OCI-LY3 (cell line): Measurements from ENCODE around the gene SNRPB2.
A peak's percentile ranks its signal among the peaks of the same experiment; 100 is the strongest.

Source experiments
- H2AFZ ChIP-seq: fragments of 200-600, 300-600 bp; shearing (Covaris generic); 2 replicates; pipeline ENCODE4 v1.6.0; 2014; ENCODE audit warnings: antibody characterized with exemption, low read depth, low read length
- H3K27ac ChIP-seq: fragments of 200-600, 300-600 bp; sonication (generic); 2 replicates; pipeline ENCODE4 v1.5.1; 2014; ENCODE audit warnings: mild to moderate bottlenecking, low read length, moderate library complexity, mixed read lengths
- H3K27me3 ChIP-seq: fragments of 200-600, 300-600 bp; sonication (generic); 2 replicates; pipeline ENCODE4 v1.6.1; 2014; ENCODE audit warnings: low read depth, low read length, mixed read lengths
- H3K36me3 ChIP-seq: fragments of 200-600, 300-600 bp; sonication (generic); replicated peaks from 2 replicates; pipeline ENCODE3; 2014; ENCODE audit warnings: low read depth, low read length, mixed read lengths
- H3K4me1 ChIP-seq: fragments of 300-600, 200-600 bp; sonication (generic); 2 replicates; pipeline ENCODE4 v1.6.1; 2014; ENCODE audit warnings: low read length, mixed read lengths
- H3K4me2 ChIP-seq: fragments of 200-600, 300-600 bp; sonication (generic); 2 replicates; pipeline ENCODE4 v1.6.1; 2014; ENCODE audit warnings: low read length, mixed read lengths
- H3K4me3 ChIP-seq: fragments of 300-600, 200-600 bp; sonication (generic); 2 replicates; pipeline ENCODE4 v1.5.1; 2014; ENCODE audit warnings: antibody characterized with exemption, mild to moderate bottlenecking, low read length, moderate library complexity
- H3K79me2 ChIP-seq: fragments of 300-600, 200-600 bp; shearing (Covaris generic); 2 replicates; pipeline ENCODE4 v1.6.1; 2014; ENCODE audit warnings: mild to moderate bottlenecking, low read length, mixed read lengths
- H3K9ac ChIP-seq: fragments of 300-600, 200-600 bp; shearing (Covaris generic); 2 replicates; pipeline ENCODE4 v1.6.0; 2014; ENCODE audit warnings: mild to moderate bottlenecking, low read length, moderate library complexity
- H3K9me3 ChIP-seq: fragments of 200-600, 300-600 bp; shearing (Covaris generic); 2 replicates; pipeline ENCODE4 v1.6.1; 2014; ENCODE audit warnings: low read length, mixed read lengths; ENCODE audit not compliant: insufficient read depth
- H4K20me1 ChIP-seq: fragments of 200-600, 300-600 bp; sonication (generic); 2 replicates; pipeline ENCODE4 v1.6.1; 2016; ENCODE audit warnings: low read length, mixed read lengths; ENCODE audit not compliant: insufficient read depth
- EZH2phosphoT487 ChIP-seq: fragments of 200-600 bp; shearing (Covaris generic); IDR thresholded peaks from 2 replicates; pipeline ENCODE4 v1.6.1; 2018; ENCODE audit warnings: antibody characterized with exemption, mixed run types, low read depth
- TF ChIP-seq, protein P1 (sequence below): fragments of 200-600, 300-600 bp; sonication (generic); IDR thresholded peaks from 2 replicates; pipeline ENCODE4 v1.5.1; 2014; ENCODE audit warnings: antibody characterized with exemption, low read length, low read depth

SNRPB2 gene

DNA sequence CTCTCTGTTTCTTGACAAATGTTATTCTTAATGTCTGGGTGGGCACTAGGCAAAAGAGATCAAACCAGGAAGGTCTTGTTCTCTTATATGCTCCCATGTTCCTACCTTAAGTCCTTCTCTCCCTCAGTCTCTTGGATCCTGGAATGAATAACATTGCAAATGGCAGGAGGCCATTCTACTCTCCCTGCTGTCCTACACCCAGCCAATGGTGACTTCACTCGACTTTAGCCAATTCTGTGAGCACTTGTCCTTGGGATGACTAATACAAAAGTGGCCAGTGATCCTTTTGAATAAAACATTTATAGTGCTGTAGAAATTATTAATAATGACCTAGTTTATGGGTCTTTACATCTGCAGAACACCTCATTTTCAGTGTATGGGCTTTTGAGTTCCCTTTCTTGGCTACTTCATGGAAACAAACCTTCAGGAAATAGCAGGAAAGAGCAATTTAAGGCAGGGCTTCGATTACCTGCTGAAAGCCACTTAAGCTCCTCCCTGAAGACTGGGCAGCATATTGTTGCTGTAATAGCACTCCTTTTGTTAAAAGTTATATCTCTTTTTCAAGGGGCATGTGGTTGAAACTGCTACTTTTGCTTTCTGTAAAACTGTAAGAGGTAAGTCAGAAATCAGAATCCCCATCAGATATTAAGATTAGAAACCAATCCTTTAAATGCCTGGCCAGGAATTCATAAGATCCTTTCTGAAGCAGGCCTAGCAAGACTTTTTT lies 28.8 kb downstream of the SNRPB2 start:
- Histone ChIP-seq H3K4me1 (peaks cover 24% of the 10 kb centered on the region), H4K20me1 (no peaks in the 10 kb centered on the region), H2AFZ (no peak overlapping the region), H3K79me2 (no peaks in the 10 kb centered on the region), H3K9ac (no peak overlapping the region), H3K9me3 (no peaks in the 10 kb centered on the region; the same call in 1 of the 2 replicates), H3K27ac (no peak overlapping the region), H3K4me2 (peak overlapping the region; percentile 31), H3K4me3 (no peak overlapping the region), H3K36me3 (no peaks in the 10 kb centered on the region), H3K27me3 (peaks cover 22% of the 10 kb centered on the region)
- TF ChIP-seq EZH2phosphoT487, result no peak
- TF ChIP-seq, protein P1, sequence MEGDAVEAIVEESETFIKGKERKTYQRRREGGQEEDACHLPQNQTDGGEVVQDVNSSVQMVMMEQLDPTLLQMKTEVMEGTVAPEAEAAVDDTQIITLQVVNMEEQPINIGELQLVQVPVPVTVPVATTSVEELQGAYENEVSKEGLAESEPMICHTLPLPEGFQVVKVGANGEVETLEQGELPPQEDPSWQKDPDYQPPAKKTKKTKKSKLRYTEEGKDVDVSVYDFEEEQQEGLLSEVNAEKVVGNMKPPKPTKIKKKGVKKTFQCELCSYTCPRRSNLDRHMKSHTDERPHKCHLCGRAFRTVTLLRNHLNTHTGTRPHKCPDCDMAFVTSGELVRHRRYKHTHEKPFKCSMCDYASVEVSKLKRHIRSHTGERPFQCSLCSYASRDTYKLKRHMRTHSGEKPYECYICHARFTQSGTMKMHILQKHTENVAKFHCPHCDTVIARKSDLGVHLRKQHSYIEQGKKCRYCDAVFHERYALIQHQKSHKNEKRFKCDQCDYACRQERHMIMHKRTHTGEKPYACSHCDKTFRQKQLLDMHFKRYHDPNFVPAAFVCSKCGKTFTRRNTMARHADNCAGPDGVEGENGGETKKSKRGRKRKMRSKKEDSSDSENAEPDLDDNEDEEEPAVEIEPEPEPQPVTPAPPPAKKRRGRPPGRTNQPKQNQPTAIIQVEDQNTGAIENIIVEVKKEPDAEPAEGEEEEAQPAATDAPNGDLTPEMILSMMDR, result no peak

DNA sequence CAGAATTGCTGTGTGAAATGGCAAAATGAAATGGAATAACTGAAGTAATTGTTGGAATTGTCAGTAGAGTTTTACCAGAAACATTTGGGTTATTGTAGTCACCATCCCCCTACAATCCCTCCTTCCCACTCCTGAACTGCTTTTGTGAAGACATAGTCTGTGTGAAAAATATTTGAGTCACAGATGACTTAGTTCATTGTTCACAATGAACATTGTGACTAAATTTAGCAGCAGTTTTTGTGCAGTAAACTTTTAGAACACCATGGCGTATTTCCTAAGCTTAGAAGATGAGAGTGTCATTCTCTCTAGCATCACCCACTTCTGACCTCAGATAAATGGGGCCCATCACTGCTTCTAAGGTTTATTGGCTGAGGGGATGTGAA lies 29.3 kb downstream of the SNRPB2 start:
- Histone ChIP-seq H3K4me1 (peaks cover 24% of the 10 kb centered on the region), H3K4me3 (no peak overlapping the region), H3K4me2 (peak overlapping the region; percentile 31), H3K9me3 (no peaks in the 10 kb centered on the region; the same call in 1 of the 2 replicates), H2AFZ (no peak overlapping the region), H3K79me2 (no peaks in the 10 kb centered on the region), H3K36me3 (no peaks in the 10 kb centered on the region), H3K27me3 (peaks cover 27% of the 10 kb centered on the region), H3K9ac (no peak overlapping the region), H3K27ac (no peak overlapping the region), H4K20me1 (no peaks in the 10 kb centered on the region)
- no peak for TF ChIP-seq EZH2phosphoT487
- TF ChIP-seq, protein P1, result no peak

DNA sequence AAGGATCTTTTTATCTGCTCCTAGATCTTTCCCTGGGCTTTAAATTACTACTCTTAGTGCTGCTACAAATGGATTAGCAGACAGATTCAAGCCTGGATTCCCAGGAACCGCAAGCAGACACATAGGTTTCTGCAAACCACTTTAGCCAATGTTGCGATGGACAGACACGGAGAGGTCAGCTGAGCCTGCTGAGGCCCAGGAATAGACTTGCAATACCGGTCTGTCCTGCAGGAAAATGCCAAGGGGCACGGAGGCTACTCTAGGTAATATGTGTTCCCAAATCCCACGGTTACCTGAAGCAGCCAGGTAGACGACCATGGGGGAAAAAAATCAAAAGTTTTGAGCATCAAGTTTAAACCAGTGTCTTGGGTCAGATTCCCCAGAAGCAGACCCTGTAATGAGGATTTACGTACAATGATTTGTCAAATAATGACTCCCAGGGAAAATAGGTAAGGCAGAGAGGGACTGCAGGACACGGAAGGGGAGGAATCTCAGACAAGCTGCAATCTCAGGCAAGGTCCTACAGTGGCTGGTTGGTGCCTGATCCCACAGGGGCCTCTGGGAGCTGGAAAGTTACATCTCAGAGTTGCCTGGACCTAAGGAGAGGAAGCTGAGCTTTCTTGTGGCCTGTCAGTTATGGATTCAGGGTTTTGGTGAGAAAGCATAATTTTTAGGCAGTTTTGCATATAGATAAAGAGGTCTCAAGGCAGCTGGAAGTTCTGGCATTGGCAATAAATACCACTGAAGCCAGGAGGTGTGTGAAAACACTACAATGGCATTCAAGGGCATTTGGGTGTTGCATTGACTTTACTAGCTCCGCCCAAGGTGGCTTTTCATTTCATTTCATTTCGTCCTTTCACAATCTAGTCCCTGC lies 30.8 kb downstream of the SNRPB2 start:
- no peaks in the 10 kb centered on the region for H4K20me1 ChIP-seq
- TF ChIP-seq, protein P1, result no peak
- no peak for TF ChIP-seq EZH2phosphoT487
- H3K4me3 ChIP-seq, result 0 out of 2 replicates have a peak overlapping the region, but pooled peaks have one; percentile 3
- peak overlapping the region; percentile 43 for H3K4me2 ChIP-seq
- H3K79me2 ChIP-seq, result no peaks in the 10 kb centered on the region
- 0 out of 2 replicates have a peak overlapping the region, but pooled peaks have one; percentile 65 for H2AFZ ChIP-seq
- H3K4me1 ChIP-seq, result peaks cover 24% of the 10 kb centered on the region
- no peak overlapping the region for H3K9ac ChIP-seq
- H3K27ac ChIP-seq, result no peak overlapping the region
- H3K9me3 ChIP-seq, result no peaks in the 10 kb centered on the region
- peaks cover 41% of the 10 kb centered on the region for H3K27me3 ChIP-seq
- no peaks in the 10 kb centered on the region for H3K36me3 ChIP-seq

DNA sequence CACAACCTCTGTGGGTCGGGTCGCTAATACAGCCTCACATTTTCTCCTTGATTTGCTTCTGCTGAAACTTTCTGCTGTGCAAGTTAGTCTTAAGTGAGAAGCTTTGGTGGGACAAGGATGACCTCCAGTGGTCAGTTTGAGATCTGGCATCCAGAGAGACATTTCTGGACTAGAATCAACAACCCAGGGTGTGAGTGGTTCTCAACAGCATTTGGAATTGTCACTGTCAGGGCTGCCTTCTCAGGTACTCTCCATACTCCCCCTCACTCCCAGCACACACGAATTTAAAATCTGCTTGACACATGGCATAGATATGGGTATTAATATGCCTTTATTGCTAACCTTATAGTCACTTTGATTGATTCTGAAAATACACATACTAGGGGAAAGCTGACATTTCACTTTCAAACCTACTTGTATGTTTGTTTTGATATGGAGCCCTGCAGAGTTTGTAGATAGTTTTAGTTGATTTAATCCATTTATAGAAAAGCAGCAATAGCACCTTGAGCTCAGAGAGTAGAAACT lies 31.5 kb downstream of the SNRPB2 start:
- Histone ChIP-seq H3K79me2 (no peaks in the 10 kb centered on the region), H3K9me3 (no peaks in the 10 kb centered on the region), H3K4me2 (peak overlapping the region; percentile 43), H3K4me3 (0 out of 2 replicates have a peak overlapping the region, but pooled peaks have one; percentile 3), H4K20me1 (no peaks in the 10 kb centered on the region), H3K27ac (no peak overlapping the region), H3K9ac (no peak overlapping the region), H3K27me3 (peaks cover 48% of the 10 kb centered on the region), H3K4me1 (peaks cover 24% of the 10 kb centered on the region), H2AFZ (0 out of 2 replicates have a peak overlapping the region, but pooled peaks have one; percentile 65), H3K36me3 (no peaks in the 10 kb centered on the region)
- TF ChIP-seq EZH2phosphoT487, result no peak
- TF ChIP-seq, protein P1, result peak; percentile 95
